CD4-positive, CD25-positive, alpha-beta regulatory T cell (primary cell): ENCODE results near the gene TBC1D22A. TPM values are rescaled to one million over a fixed set of nuclear protein-coding genes. Genes with fewer than 3 reads are reported as not detected.

Experiments
- ATAC-seq, 2 donors: fragments of 150-1000 bp; cut with Tn5 transposase; one replicate each; pipeline ENCODE4 v1.10.0; 2021; ENCODE audit warnings: low read depth in 2 of 2, moderate number of reproducible peaks in 2 of 2, moderate library complexity in 1 of 2
- DNase-seq, 3 donors: peaks; one replicate each; pipeline versions ENCODE4 v3.0.0 to v3.0.0-alpha.2; 2012 to 2022; ENCODE audit warnings: mixed read lengths in 1 of 3
- H3K27ac ChIP-seq: one replicate; pipeline ENCODE4 v1.7.0; 2013; ENCODE audit warnings: mild to moderate bottlenecking, low read length; ENCODE audit not compliant: insufficient read depth, poor library complexity, severe bottlenecking
- H3K27me3 ChIP-seq: one replicate; pipeline ENCODE4 v1.7.0; 2013; ENCODE audit warnings: low read length; ENCODE audit not compliant: control insufficient read depth, insufficient read depth
- H3K36me3 ChIP-seq: one replicate; pipeline ENCODE4 v1.7.0; 2013; ENCODE audit warnings: mild to moderate bottlenecking, low read length, moderate library complexity; ENCODE audit not compliant: control insufficient read depth, insufficient read depth
- H3K4me1 ChIP-seq: 2 replicates; pipeline ENCODE4 v1.7.0; 2013; ENCODE audit warnings: mild to moderate bottlenecking, low read length; ENCODE audit not compliant: insufficient read depth, control insufficient read depth, poor library complexity, severe bottlenecking
- H3K4me3 ChIP-seq: one replicate; pipeline ENCODE4 v1.7.0; 2013; ENCODE audit warnings: low read depth, mild to moderate bottlenecking, low read length, moderate library complexity
- H3K9me3 ChIP-seq, 2 experiments: 1 replicate in 1 of 2; 2 replicates in 1 of 2; pipeline ENCODE4 v1.7.0; 2013; ENCODE audit warnings: low read length in 2 of 2, mild to moderate bottlenecking in 1 of 2, moderate library complexity in 1 of 2; ENCODE audit not compliant: control insufficient read depth in 2 of 2
- H3K27ac Mint-ChIP-seq, 3 donors: one replicate each; pipeline ENCODE4 v1.8.0; 2020 to 2022; ENCODE audit warnings: mild to moderate bottlenecking in 3 of 3, mixed read lengths in 3 of 3, moderate library complexity in 2 of 3
- H3K27me3 Mint-ChIP-seq: one replicate; pipeline ENCODE4 v1.8.0; 2022; ENCODE audit warnings: mild to moderate bottlenecking, mixed read lengths
- H3K36me3 Mint-ChIP-seq: one replicate; pipeline ENCODE4 v1.8.0; 2020; ENCODE audit warnings: mixed read lengths
- H3K4me1 Mint-ChIP-seq, 4 donors: one replicate each; pipeline ENCODE4 v1.8.0; 2020 to 2022; ENCODE audit warnings: mixed read lengths in 4 of 4, mild to moderate bottlenecking in 1 of 4
- H3K4me3 Mint-ChIP-seq, 4 donors: one replicate each; pipeline ENCODE4 v1.8.0; 2020 to 2022; ENCODE audit warnings: mild to moderate bottlenecking in 4 of 4, mixed read lengths in 4 of 4, moderate library complexity in 3 of 4
- H3K9me3 Mint-ChIP-seq, 7 donors: one replicate each; pipeline ENCODE4 v1.8.0; 2020 to 2022; ENCODE audit warnings: mixed read lengths in 7 of 7, mild to moderate bottlenecking in 3 of 7, moderate library complexity in 2 of 7
- polyA plus RNA-seq, 4 donors: library from polyadenylated mRNA; unstranded; fragments of 300-500 nt; fragmentation: Illumina TruSeq; gene quantifications; one replicate each; pipeline ENCODE4 v1.2.3, GENCODE V29; 2021
- total RNA-seq: library from RNA; stranded (reverse); gene quantifications from one replicate; pipeline ENCODE4 v1.2.3, GENCODE V29; 2022

The TBC1D22A gene
- total and polyA plus RNA-seq, 5 donors from 2014 or later = 19.8 to 42.5 (median 24.3) TPM

- no peak overlapping the region for H3K4me3 ChIP-seq
- Mint-ChIP-seq H3K36me3 (peaks cover 36% of the 10 kb centered on the region), H3K4me3 (no peak overlapping the region), H3K27me3 (no peaks in the 10 kb centered on the region), H3K27ac (no peak overlapping the region), H3K4me1 (peaks cover 6 to 42% (median 20%) of the 10 kb centered on the region in 4 donors), H3K9me3 (peaks cover 0 to 1% (median 0%) of the 10 kb centered on the region in 7 donors)
- no peaks in the 10 kb centered on the region for H3K27me3 ChIP-seq
- H3K9me3 ChIP-seq = no peaks in the 10 kb centered on the region
- peaks cover 1% of the 10 kb centered on the region for H3K36me3 ChIP-seq
- DNase-seq (no peak), ATAC-seq (no peak)
- no peaks in the 10 kb centered on the region for H3K4me1 ChIP-seq
- no peak overlapping the region for H3K27ac ChIP-seq
These were observed 79.1 kb downstream of the TBC1D22A start for GRCh38 chr22:46841522-46841921.

- no peak for ATAC-seq
- Mint-ChIP-seq H3K36me3 (peaks cover 39% of the 10 kb centered on the region), H3K27me3 (no peaks in the 10 kb centered on the region), H3K9me3 (no peaks in the 10 kb centered on the region), H3K27ac (peak overlapping the region in 1 of 3 donors; percentile 20), H3K4me3 (no peak overlapping the region), H3K4me1 (peaks cover 6 to 51% (median 21%) of the 10 kb centered on the region in 4 donors)
- Histone ChIP-seq H3K4me1 (no peaks in the 10 kb centered on the region), H3K4me3 (no peak overlapping the region), H3K9me3 (no peaks in the 10 kb centered on the region), H3K27me3 (no peaks in the 10 kb centered on the region), H3K27ac (no peak overlapping the region), H3K36me3 (peaks cover 7% of the 10 kb centered on the region)
- no peak for DNase-seq
These were observed 80.2 kb downstream of the TBC1D22A start for GRCh38 chr22:46842606-46843005.

GRCh38 chr22:46843821-46844255, 81.4 kb downstream of the TBC1D22A start:
- Histone ChIP-seq H3K27ac (no peak overlapping the region), H3K27me3 (no peaks in the 10 kb centered on the region), H3K4me1 (no peaks in the 10 kb centered on the region), H3K9me3 (no peaks in the 10 kb centered on the region), H3K36me3 (peaks cover 11% of the 10 kb centered on the region), H3K4me3 (no peak overlapping the region)
- H3K4me3 Mint-ChIP-seq = no peak overlapping the region
- peaks cover 37% of the 10 kb centered on the region for H3K36me3 Mint-ChIP-seq
- DNase-seq = no peak
- ATAC-seq = no peak
- H3K4me1 Mint-ChIP-seq = peaks cover 10 to 51% (median 25%) of the 10 kb centered on the region in 4 donors
- no peaks in the 10 kb centered on the region for H3K9me3 Mint-ChIP-seq
- no peaks in the 10 kb centered on the region for H3K27me3 Mint-ChIP-seq
- peak overlapping the region in 1 of 3 donors; percentile 67 for H3K27ac Mint-ChIP-seq

GRCh38 chr22:46844606-46845210, 82.3 kb downstream of the TBC1D22A start:
- no peak overlapping the region for H3K4me3 Mint-ChIP-seq
- H3K27ac Mint-ChIP-seq = no peak overlapping the region
- no peaks in the 10 kb centered on the region for H3K9me3 Mint-ChIP-seq
- peaks cover 5 to 52% (median 26%) of the 10 kb centered on the region in 4 donors for H3K4me1 Mint-ChIP-seq
- Histone ChIP-seq H3K4me1 (no peaks in the 10 kb centered on the region), H3K4me3 (no peak overlapping the region), H3K27ac (no peak overlapping the region), H3K36me3 (peaks cover 11% of the 10 kb centered on the region), H3K9me3 (no peaks in the 10 kb centered on the region), H3K27me3 (no peaks in the 10 kb centered on the region)
- no peak for DNase-seq
- H3K27me3 Mint-ChIP-seq = no peaks in the 10 kb centered on the region
- no peak for ATAC-seq
- peaks cover 44% of the 10 kb centered on the region for H3K36me3 Mint-ChIP-seq

GRCh38 chr22:46845296-46846149, 83.1 kb downstream of the TBC1D22A start:
- Histone ChIP-seq H3K4me3 (no peak overlapping the region), H3K27me3 (no peaks in the 10 kb centered on the region), H3K27ac (no peak overlapping the region), H3K36me3 (peaks cover 14% of the 10 kb centered on the region), H3K9me3 (no peaks in the 10 kb centered on the region), H3K4me1 (no peaks in the 10 kb centered on the region)
- peaks cover 0 to 52% (median 26%) of the 10 kb centered on the region in 4 donors for H3K4me1 Mint-ChIP-seq
- peak overlapping the region in 1 of 3 donors; percentile 52 for H3K27ac Mint-ChIP-seq
- H3K36me3 Mint-ChIP-seq = peaks cover 47% of the 10 kb centered on the region
- no peaks in the 10 kb centered on the region for H3K27me3 Mint-ChIP-seq
- DNase-seq (no peak), ATAC-seq (no peak)
- no peaks in the 10 kb centered on the region for H3K9me3 Mint-ChIP-seq
- H3K4me3 Mint-ChIP-seq = no peak overlapping the region

- no peaks in the 10 kb centered on the region for H3K27me3 ChIP-seq
- H3K4me1 Mint-ChIP-seq = peaks cover 0 to 51% (median 26%) of the 10 kb centered on the region in 4 donors
- peaks cover 20% of the 10 kb centered on the region for H3K36me3 ChIP-seq
- no peak overlapping the region for H3K4me3 ChIP-seq
- no peak for ATAC-seq
- H3K27ac Mint-ChIP-seq = peak overlapping the region in 1 of 3 donors; percentile 65
- H3K36me3 Mint-ChIP-seq = peaks cover 51% of the 10 kb centered on the region
- H3K4me1 ChIP-seq = no peaks in the 10 kb centered on the region
- H3K9me3 ChIP-seq = no peaks in the 10 kb centered on the region
- no peak overlapping the region for H3K27ac ChIP-seq
- peak in 1 of 3 donors; percentile 4 for DNase-seq
- no peaks in the 10 kb centered on the region for H3K9me3 Mint-ChIP-seq
- H3K4me3 Mint-ChIP-seq = no peak overlapping the region
- H3K27me3 Mint-ChIP-seq = no peaks in the 10 kb centered on the region
These were observed 83.8 kb downstream of the TBC1D22A start for GRCh38 chr22:46846150-46846831.

- peaks cover 50% of the 10 kb centered on the region for H3K36me3 Mint-ChIP-seq
- DNase-seq (no peak), ATAC-seq (no peak)
- H3K27ac Mint-ChIP-seq = peak overlapping the region in 1 of 3 donors; percentile 65
- H3K9me3 Mint-ChIP-seq = no peaks in the 10 kb centered on the region
- Histone ChIP-seq H3K27ac (no peak overlapping the region), H3K36me3 (peaks cover 20% of the 10 kb centered on the region), H3K27me3 (no peaks in the 10 kb centered on the region), H3K4me1 (no peaks in the 10 kb centered on the region), H3K4me3 (no peak overlapping the region), H3K9me3 (no peaks in the 10 kb centered on the region)
- H3K4me3 Mint-ChIP-seq = no peak overlapping the region
- peaks cover 0 to 52% (median 24%) of the 10 kb centered on the region in 4 donors for H3K4me1 Mint-ChIP-seq
- no peaks in the 10 kb centered on the region for H3K27me3 Mint-ChIP-seq
These were observed 84.4 kb downstream of the TBC1D22A start for GRCh38 chr22:46846832-46847355.
